Measurements from ENCODE around the gene GDPD1.
"Not testable (repeated sequence)": the region's sequence is repeated elsewhere in the genome, so short reads cannot be mapped to it uniquely, and the experiment has no call there.

Gene GDPD1

GRCh38 chr17:59220328-59221158 is at the start of gene GDPD1:
Gene GDPD1, plus strand, starts transcription at chr17:59220511. Its CDS starts 99 bp downstream, at chr17:59220610.
- DNase-seq, result peak; percentile 88 to 97 (median 94)

DNA sequence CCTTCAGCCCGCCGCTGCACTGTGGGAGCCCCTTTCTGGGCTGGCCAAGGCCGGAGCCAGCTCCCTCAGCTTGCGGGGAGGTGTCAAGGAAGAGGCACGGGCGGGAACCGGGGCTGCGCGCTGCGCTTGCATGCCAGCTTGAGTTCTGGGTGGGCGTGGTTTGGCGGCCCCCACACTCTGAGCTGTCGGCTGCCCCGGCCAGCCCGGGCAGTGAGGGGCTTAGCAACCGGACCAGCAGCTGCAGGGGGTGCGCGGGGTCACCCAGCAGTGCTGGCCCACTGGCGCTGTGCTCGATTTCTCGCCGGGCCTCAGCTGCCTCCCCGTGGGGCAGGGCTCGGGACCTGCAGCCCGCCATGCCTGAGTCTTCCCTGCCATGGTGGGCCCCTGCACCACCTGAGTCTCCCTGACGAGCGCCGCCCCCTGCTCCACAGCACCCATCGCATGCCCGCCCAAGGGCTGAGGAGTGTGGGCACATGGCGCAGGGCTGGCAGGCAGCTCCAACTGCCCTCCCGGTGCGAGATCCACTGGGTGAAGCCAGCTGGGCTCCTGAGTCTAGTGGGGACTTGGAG is 47.8 kb upstream of the GDPD1 start:
- no peak for DNase-seq

DNA sequence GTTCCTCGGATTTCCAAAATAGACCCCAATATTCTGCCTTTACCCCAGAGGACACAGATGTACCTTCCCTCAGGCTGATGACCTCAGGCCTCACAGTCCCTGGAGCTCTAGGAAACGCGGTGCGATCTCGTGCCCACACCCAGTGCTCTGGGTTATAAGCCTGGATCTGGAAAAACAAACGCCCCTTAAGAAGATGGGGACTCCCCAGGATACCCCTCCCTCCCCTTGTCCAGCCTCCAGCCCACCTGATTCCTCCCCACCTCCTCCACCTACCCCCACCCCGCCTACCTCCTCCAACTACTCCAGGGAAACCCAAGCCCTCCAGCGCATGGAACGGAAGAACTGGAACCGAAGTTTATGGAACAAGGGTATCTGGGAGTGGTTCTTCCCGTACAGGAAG is 45.6 kb upstream of the GDPD1 start:
- DNase-seq, result no peak

GRCh38 chr17:59175076-59175475 is 45.2 kb upstream of the GDPD1 start:
- no peak for DNase-seq

GRCh38 chr17:59178266-59178985 is 41.9 kb upstream of the GDPD1 start:
- no peak for DNase-seq

- not testable (repeated sequence) for DNase-seq
Observed at GRCh38 chr17:59179601-59180000, 40.7 kb upstream of the GDPD1 start.

DNA sequence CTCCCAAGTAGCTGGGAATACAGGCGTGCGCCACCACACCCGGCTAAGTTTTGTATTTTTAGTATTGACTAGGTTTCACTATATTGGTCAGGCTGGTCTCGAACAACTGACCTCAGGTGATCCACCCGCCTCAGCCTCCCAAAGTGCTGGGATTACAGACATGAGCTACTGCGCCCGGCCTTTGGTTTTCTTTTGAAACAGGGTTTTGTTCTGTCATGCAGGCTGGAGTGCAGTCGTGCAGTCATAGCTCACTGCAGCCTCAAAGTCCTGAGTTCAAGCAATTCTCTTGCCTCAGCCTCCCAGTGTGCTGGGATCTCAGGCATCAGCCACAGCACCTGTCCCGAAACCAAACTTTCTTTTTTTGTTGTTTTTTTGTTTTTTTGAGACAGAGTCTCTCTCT is 39.7 kb upstream of the GDPD1 start:
- no peak for DNase-seq

- no peak for DNase-seq
Observed at GRCh38 chr17:59181481-59181880, 38.8 kb upstream of the GDPD1 start.

GRCh38 chr17:59185997-59186396 is 34.3 kb upstream of the GDPD1 start:
- DNase-seq, result no peak

GRCh38 chr17:59186850-59187249 is 33.5 kb upstream of the GDPD1 start:
- no peak for DNase-seq

DNA sequence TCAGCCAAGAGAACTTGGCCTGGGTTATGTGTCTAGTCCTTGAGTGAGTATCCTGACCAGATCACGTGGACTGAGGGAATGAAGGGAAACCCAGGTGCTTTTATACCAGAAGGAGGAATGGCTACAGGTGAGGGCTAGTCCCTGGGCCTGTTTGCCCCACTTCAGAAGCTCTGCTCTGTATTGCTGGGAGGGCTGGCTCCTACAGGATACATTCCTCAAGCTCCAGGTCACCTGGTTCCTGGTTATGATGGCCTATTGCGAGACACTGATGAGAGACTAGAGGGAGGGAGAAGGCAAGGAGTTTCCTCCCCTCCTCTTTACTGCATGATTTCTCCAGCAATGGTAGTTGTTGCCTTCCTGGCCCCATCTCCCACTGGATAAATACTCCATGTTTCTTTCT is 29.5 kb upstream of the GDPD1 start:
- DNase-seq, result no peak

GRCh38 chr17:59193336-59193862 is 26.9 kb upstream of the GDPD1 start:
- no peak for DNase-seq

- no peak for DNase-seq
Observed at GRCh38 chr17:59199398-59199797, 20.9 kb upstream of the GDPD1 start.

DNA sequence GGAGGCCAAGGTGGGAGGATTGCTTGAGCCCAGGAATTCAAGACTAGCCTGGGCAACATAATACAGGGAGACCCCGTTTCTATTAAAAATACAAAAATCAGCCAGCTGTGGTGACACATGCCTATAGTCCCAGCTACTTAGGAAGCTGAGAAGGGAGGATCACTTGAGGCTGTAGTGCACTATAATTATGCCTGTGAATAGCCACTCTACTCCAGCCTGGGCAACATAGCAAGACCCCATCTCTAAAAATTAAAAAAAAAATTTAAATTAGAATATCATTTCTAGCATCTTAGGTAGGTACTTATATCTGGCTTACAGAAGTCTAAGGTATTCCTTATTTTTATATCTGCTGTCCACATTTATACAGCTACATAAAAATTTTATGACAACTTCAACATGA is 18.0 kb upstream of the GDPD1 start:
- DNase-seq, result no peak

- DNase-seq, result no peak
Observed at GRCh38 chr17:59219370-59219769, 941 bp upstream of the GDPD1 start.

- no peak for DNase-seq
Observed at GRCh38 chr17:59219992-59220327, 351 bp upstream of the GDPD1 start.

- no peak for DNase-seq
Observed at GRCh38 chr17:59221159-59221847, 992 bp downstream of the GDPD1 start.

GRCh38 chr17:59223813-59224212 is 3.5 kb downstream of the GDPD1 start:
- no peak for DNase-seq

- not testable (repeated sequence) for DNase-seq
Observed at GRCh38 chr17:59228588-59228987, 8.3 kb downstream of the GDPD1 start.

- DNase-seq, result no peak
Observed at GRCh38 chr17:59230764-59231163, 10.5 kb downstream of the GDPD1 start.

- DNase-seq, result no peak
Observed at GRCh38 chr17:59234631-59235030, 14.3 kb downstream of the GDPD1 start.

DNA sequence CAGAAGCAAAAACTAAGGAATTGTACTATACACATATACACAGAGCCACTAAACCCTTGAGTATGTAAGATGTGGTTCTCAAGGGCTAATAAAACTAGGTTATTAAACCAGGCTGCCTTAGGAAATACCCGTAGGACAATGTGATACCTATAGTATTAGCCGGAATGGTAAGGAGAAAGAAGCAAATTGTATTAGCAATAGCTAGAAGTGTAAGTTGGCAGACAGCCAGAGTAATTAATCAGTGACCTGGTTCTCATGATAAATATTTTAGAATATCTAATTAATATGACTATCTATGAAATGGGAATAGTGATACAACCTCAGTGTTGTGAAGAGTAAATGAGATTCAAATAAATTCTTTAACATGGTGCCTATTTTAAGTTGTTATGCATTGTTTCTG is 18.6 kb downstream of the GDPD1 start:
- no peak for DNase-seq

DNA sequence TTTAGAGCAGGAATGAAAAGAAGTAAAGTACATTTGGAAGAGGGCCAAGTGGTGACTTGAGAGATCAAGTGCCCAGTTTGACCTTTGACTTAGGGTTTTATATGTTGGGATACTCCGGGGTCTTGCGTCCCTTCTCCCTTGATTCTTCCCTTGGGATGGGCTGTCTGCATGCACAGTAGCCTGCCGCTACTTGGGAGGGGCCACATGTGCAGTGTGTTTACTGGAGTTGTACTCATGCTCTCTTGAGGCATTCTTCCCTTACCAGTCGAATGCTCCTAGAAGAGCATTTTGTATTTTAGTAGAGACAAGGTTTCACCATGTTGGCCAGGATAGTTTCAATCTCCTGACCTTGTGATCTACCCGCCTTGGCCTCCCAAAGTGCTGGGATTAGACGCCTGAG is 23.8 kb downstream of the GDPD1 start:
- DNase-seq, result no peak
